AG04450 (cell line): ENCODE measurements around the gene CCL1. TPM values are rescaled to one million over a fixed set of nuclear protein-coding genes. Genes with fewer than 3 reads are reported as not detected.

Source experiments
- CTCF ChIA-PET: fragments of 300-600, 350-600 bp; formaldehyde crosslinking; extraction: SDS; loops from one replicate; lab custom pipeline; 2022; ENCODE audit warnings: antibody characterized with exemption, inconsistent platforms; lab: Charles Lee
- POLR2A ChIA-PET: fragments of 350-600 bp; formaldehyde crosslinking; extraction: SDS; loops from one replicate; lab custom pipeline; 2021; ENCODE audit warnings: antibody characterized with exemption, inconsistent platforms; lab: Yijun Ruan, JAX
- DNase-seq: peaks from one replicate; pipeline ENCODE4 v3.0.0-alpha.2; 2011; ENCODE audit warnings: low read depth, low spot score
- H3K27ac ChIP-seq: one replicate; pipeline ENCODE4 v1.5.1; 2012; ENCODE audit warnings: low read depth, low read length, control low read depth
- H3K27me3 ChIP-seq: one replicate; pipeline ENCODE4 v1.6.0; 2012; ENCODE audit warnings: low read length; ENCODE audit not compliant: control insufficient read depth, insufficient read depth
- H3K4me3 ChIP-seq: 2 replicates; pipeline ENCODE4 v1.5.1; 2011; ENCODE audit warnings: mild to moderate bottlenecking, low read depth, low read length, control low read depth
- H3K9me3 ChIP-seq: 2 replicates; pipeline ENCODE4 v1.5.1; 2012; ENCODE audit warnings: low read length; ENCODE audit not compliant: control insufficient read depth, insufficient read depth
- CTCF ChIP-seq: IDR thresholded peaks from 2 replicates; pipeline ENCODE4 v1.5.1; 2011; ENCODE audit warnings: low read depth, low read length, control low read depth, inconsistent platforms
- polyA plus RNA-seq: library from polyadenylated mRNA; depleted of rRNA; stranded (reverse); fragments of >200 nt; gene quantifications from 2 replicates; pipeline ENCODE4 v1.2.3, GENCODE V29; 2011

The CCL1 gene
- polyA plus RNA-seq, 1 experiment, result not detected

- no peak for DNase-seq
- ChIA-PET POLR2A (no interaction called here), CTCF (interaction anchor here (0.9 to 5.1 kb wide), 4 partner anchors 13 to 119 kb away, joined by 3 to 32 read pairs (median 4); no protein-coding TSS in a partner anchor)
- H3K9me3 ChIP-seq, result no peaks in the 10 kb centered on the region
- H3K27ac ChIP-seq, result no peak within 1 kb of the TSS
- TF ChIP-seq CTCF, result no peak
- no peak within 1 kb of the TSS for H3K4me3 ChIP-seq
- no peaks in the 10 kb centered on the region for H3K27me3 ChIP-seq
Observed at GRCh38 chr17:34319039-34319483, 44.0 kb downstream of the CCL1 start, which contains the start of gene CCL8. Gene CCL8 (plus strand): TSS chr17:34319435. CDS start chr17:34319502, 67 bp downstream.

- ChIA-PET POLR2A (no interaction called here), CTCF (interaction anchor here (1.0 to 5.1 kb wide), 2 partner anchors 12 to 43 kb away, joined by 3 to 32 read pairs; no protein-coding TSS in a partner anchor)
- 0 out of 2 replicates have a peak, but pooled peaks have one; percentile 3 for TF ChIP-seq CTCF
- no peak for DNase-seq
- H3K9me3 ChIP-seq, result no peaks in the 10 kb centered on the region
- no peak overlapping the region for H3K4me3 ChIP-seq
- H3K27me3 ChIP-seq, result no peaks in the 10 kb centered on the region
- no peak overlapping the region for H3K27ac ChIP-seq
Observed at GRCh38 chr17:34318474-34318873, 44.6 kb downstream of the CCL1 start.

- H3K27me3 ChIP-seq, result no peaks in the 10 kb centered on the region
- no peak for DNase-seq
- no peak overlapping the region for H3K4me3 ChIP-seq
- no peaks in the 10 kb centered on the region for H3K9me3 ChIP-seq
- TF ChIP-seq CTCF, result no peak
- ChIA-PET CTCF (interaction anchor here (1.1 kb wide), 1 partner anchor 47 kb away, joined by 4 read pairs; no protein-coding TSS in a partner anchor), POLR2A (no interaction called here)
- peak overlapping the region; percentile 31 for H3K27ac ChIP-seq
Observed at GRCh38 chr17:34314279-34314678, 48.8 kb downstream of the CCL1 start.

- no peak overlapping the region for H3K4me3 ChIP-seq
- no peak for DNase-seq
- ChIA-PET POLR2A (interaction anchor here (1.4 kb wide), 1 partner anchor 11 kb away, joined by 3 read pairs; no protein-coding TSS in a partner anchor), CTCF (interaction anchor here (1.1 to 14.2 kb wide), 2 partner anchors 47 to 48 kb away, joined by 4 to 192 read pairs; partner anchors contain the start of gene CCL1)
- no peaks in the 10 kb centered on the region for H3K9me3 ChIP-seq
- no peak overlapping the region for H3K27ac ChIP-seq
- no peaks in the 10 kb centered on the region for H3K27me3 ChIP-seq
- no peak for TF ChIP-seq CTCF
Observed at GRCh38 chr17:34313164-34313563, 49.9 kb downstream of the CCL1 start.

GRCh38 chr17:34312080-34312479 lies 51.0 kb downstream of the CCL1 start:
- ChIA-PET CTCF (interaction anchor here (1.0 to 14.2 kb wide), 2 partner anchors 48 to 141 kb away, joined by 3 to 192 read pairs; partner anchors contain the start of gene CCL1), POLR2A (interaction anchor here (1.4 kb wide), 1 partner anchor 10 kb away, joined by 3 read pairs; no protein-coding TSS in a partner anchor)
- H3K27ac ChIP-seq, result no peak overlapping the region

More at GRCh38 chr17:34312080-34312479, 51.0 kb downstream of the CCL1 start:
- Histone ChIP-seq H3K9me3 (no peaks in the 10 kb centered on the region), H3K27me3 (no peaks in the 10 kb centered on the region), H3K4me3 (no peak overlapping the region)
- TF ChIP-seq CTCF, result no peak
- no peak for DNase-seq
